Stomach (tissue), 4 donors: ENCODE data around the gene LCN6.

Experiments used
- CTCF ChIP-seq, 7 experiments: fragments of 450-650 bp in 4 of 7; fragments of 200-600 bp in 3 of 7; sonication (generic) in 3 of 7; IDR thresholded peaks; one replicate each; pipeline ENCODE4 v1.5.1; 2016 to 2019; ENCODE audit warnings: antibody characterized with exemption in 7 of 7, control low read depth in 2 of 7, mild to moderate bottlenecking in 1 of 7
- EP300 ChIP-seq: sonication (generic); formaldehyde crosslinking; IDR thresholded peaks from one replicate; pipeline ENCODE4 v1.6.1; 2017; ENCODE audit warnings: antibody characterized with exemption
- POLR2AphosphoS5 ChIP-seq, 3 donors: sonication (generic); formaldehyde crosslinking; IDR thresholded peaks; one replicate each; pipeline ENCODE4 v1.6.1; 2016; ENCODE audit warnings: antibody characterized with exemption in 3 of 3

GRCh38 chr9:136750526-136750925 lies 2.2 kb upstream of the LCN6 start:
- TF ChIP-seq CTCF (IDR thresholded peaks at IDR 0.05): no peak
- TF ChIP-seq EP300: no peak
- TF ChIP-seq POLR2AphosphoS5 (IDR thresholded peaks at IDR 0.05): no peak
